K562 (cell line): ENCODE data around the gene DNAJC19. TPM values are rescaled to one million over a fixed set of nuclear protein-coding genes. Genes with fewer than 3 reads are reported as not detected.

ENCODE experiments used
- ATAC-seq: fragments of 200-7000 bp; cut with Tn5 transposase; 3 replicates; pipeline ENCODE4 v1.9.1; 2020; ENCODE audit warnings: moderate library complexity
- BruUV-seq: library from RNA; stranded (reverse); fragments of 400-500 nt; replicated peaks from 2 replicates; lab custom pipeline; 2021; lab: Mats Ljungman, UMichigan
- CTCF ChIA-PET: fragments of 300-600 bp; formaldehyde crosslinking; extraction: SDS; loops from one replicate; lab custom pipeline; 2021; ENCODE audit warnings: low intra/inter-chr PET ratio; lab: Yijun Ruan, JAX
- POLR2A ChIA-PET: fragments of 300-600, 350-650 bp; sonication (Branson Sonifier 250); formaldehyde crosslinking; extraction: SDS; loops from one replicate; lab custom pipeline; 2021; ENCODE audit warnings: antibody characterized with exemption, inconsistent platforms; lab: Yijun Ruan, JAX
- DNase-seq, 4 experiments: peaks; one replicate each; pipeline versions ENCODE4 v3.0.0 to v3.0.0-alpha.2; 2011 to 2018; ENCODE audit warnings: low spot score in 3 of 4, mixed read lengths in 3 of 4; ENCODE audit errors: extremely low read depth in 1 of 4
- FAIRE-seq: peaks from 2 replicates; lab custom pipeline; 2011; peaks lifted over from hg19 to GRCh38; lab: Jason Lieb, UNC
- H2AFZ ChIP-seq: 2 replicates; pipeline ENCODE4 v1.6.0; 2011; ENCODE audit warnings: low read depth, low read length, control low read depth, inconsistent platforms
- H3K27ac ChIP-seq: fragments of 200-600 bp; 3 replicates; pipeline ENCODE4 v1.8.0; 2011; ENCODE audit warnings: low read depth, mild to moderate bottlenecking, control low read depth, inconsistent platforms, low read length, moderate library complexity, mixed read lengths; ENCODE audit errors: extremely low read depth
- H3K27me3 ChIP-seq, 2 experiments: fragments of 300-600 bp in 1 of 2; 2 replicates in 1 of 2; 3 replicates in 1 of 2; pipeline versions ENCODE4 v1.6.0 to v1.8.0; 2011; ENCODE audit warnings: inconsistent platforms in 2 of 2, low read length in 2 of 2, mild to moderate bottlenecking in 1 of 2, mixed read lengths in 1 of 2, moderate library complexity in 1 of 2; ENCODE audit not compliant: control insufficient read depth in 2 of 2, insufficient read depth in 2 of 2
- H3K36me3 ChIP-seq: fragments of 300-600 bp; 3 replicates; pipeline ENCODE4 v1.8.0; 2011; ENCODE audit warnings: mild to moderate bottlenecking, low read length, inconsistent platforms; ENCODE audit not compliant: control insufficient read depth, insufficient read depth
- H3K4me1 ChIP-seq, 2 experiments: fragments of 200-600 bp in 1 of 2; replicated peaks in 1 of 2; 2 replicates in 1 of 2; 3 replicates in 1 of 2; pipeline versions ENCODE4 v1.5.1 to v1.8.0; 2011; ENCODE audit warnings: inconsistent platforms in 2 of 2, low read length in 2 of 2, mild to moderate bottlenecking in 1 of 2, mixed read lengths in 1 of 2, moderate library complexity in 1 of 2; ENCODE audit not compliant: control insufficient read depth in 2 of 2, insufficient read depth in 2 of 2
- H3K4me2 ChIP-seq: 2 replicates; pipeline ENCODE4 v1.6.1; 2011; ENCODE audit warnings: low read length, control low read depth, inconsistent platforms, mixed read lengths; ENCODE audit not compliant: insufficient read depth
- H3K4me3 ChIP-seq: fragments of 200-600 bp; sonication (generic), shearing (Covaris generic); 2 replicates; pipeline ENCODE4 v1.5.1; 2016; ENCODE audit warnings: control low read depth, inconsistent platforms
- H3K79me2 ChIP-seq: fragments of 200-600 bp; 3 replicates; pipeline ENCODE4 v1.8.0; 2011; ENCODE audit warnings: low read length, inconsistent platforms; ENCODE audit not compliant: control insufficient read depth, insufficient read depth
- H3K9ac ChIP-seq, 2 experiments: 2 replicates each; pipeline versions ENCODE4 v1.6.0 to v1.6.1; 2011; ENCODE audit warnings: low read depth in 2 of 2, low read length in 2 of 2, control low read depth in 1 of 2, inconsistent platforms in 1 of 2, mild to moderate bottlenecking in 1 of 2, mixed read lengths in 1 of 2; ENCODE audit not compliant: insufficient read depth in 1 of 2
- H3K9me1 ChIP-seq: one replicate; pipeline ENCODE4 v1.6.0; 2011; ENCODE audit warnings: inconsistent platforms, mild to moderate bottlenecking, low read length, moderate library complexity; ENCODE audit not compliant: control insufficient read depth, insufficient read depth
- H3K9me3 ChIP-seq: replicated peaks from 2 replicates; pipeline ENCODE4 v1.5.1; 2011; ENCODE audit warnings: low read depth, low read length, inconsistent platforms; ENCODE audit not compliant: control insufficient read depth, insufficient read depth
- H4K20me1 ChIP-seq: replicated peaks from 2 replicates; pipeline ENCODE4 v1.6.1; 2011; ENCODE audit warnings: low read length, inconsistent platforms, mixed read lengths; ENCODE audit not compliant: control insufficient read depth, insufficient read depth
- CHD1 ChIP-seq: fragments of 200-600 bp; sonication (generic); IDR thresholded peaks from one replicate; pipeline ENCODE4 v1.6.1; 2012; ENCODE audit warnings: mild to moderate bottlenecking, moderate library complexity, low read length, inconsistent platforms
- ERF ChIP-seq: fragments of 450-650 bp; formaldehyde crosslinking; IDR thresholded peaks from 2 replicates; pipeline ENCODE4 v1.4.0; 2020; ENCODE audit warnings: mild to moderate bottlenecking, mixed read lengths
- GTF2A2 ChIP-seq: IDR thresholded peaks from 2 replicates; pipeline ENCODE4 v1.6.1; 2016; ENCODE audit warnings: mild to moderate bottlenecking, missing genetic modification characterization, missing compliant biosample characterization
- HNRNPUL1 ChIP-seq: fragments of 200-400 bp; formaldehyde crosslinking; IDR thresholded peaks from 2 replicates; pipeline ENCODE4 v1.6.1; 2017; ENCODE audit warnings: low read length
- MAFF ChIP-seq: IDR thresholded peaks from 2 replicates; pipeline ENCODE4 v1.6.1; 2012; ENCODE audit warnings: low read length, improper control_type of control experiment
- MYBL2 ChIP-seq, 2 experiments: fragments of 450-650 bp in 1 of 2; sonication (generic) in 1 of 2; formaldehyde crosslinking in 1 of 2; IDR thresholded peaks; 2 replicates each; pipeline versions ENCODE4 v1.6.1 to v1.8.1; 2017 to 2022; ENCODE audit warnings: borderline replicate concordance in 1 of 2, inconsistent platforms in 1 of 2, low read depth in 1 of 2, mild to moderate bottlenecking in 1 of 2, missing genetic modification reagents in 1 of 2, moderate library complexity in 1 of 2
- PHB ChIP-seq: fragments of 250-450 bp; sonication (Bioruptor Pico); IDR thresholded peaks from 2 replicates; pipeline ENCODE4 v1.5.0; 2021
- POLR3G ChIP-seq: IDR thresholded peaks from 2 replicates; pipeline ENCODE4 v1.6.1; 2011; ENCODE audit not compliant: insufficient read length, insufficient replicate concordance; ENCODE audit errors: extremely low read depth
- SPI1 ChIP-seq: IDR thresholded peaks from 2 replicates; pipeline ENCODE4 v1.6.1; 2011; ENCODE audit warnings: low read depth, low read length, control low read depth, borderline replicate concordance
- TSC22D4 ChIP-seq: fragments of 450-650 bp; IDR thresholded peaks from 2 replicates; pipeline ENCODE4 v1.6.1; 2016; ENCODE audit warnings: missing genetic modification characterization, missing biosample characterization, control low read depth
- ZBTB34 ChIP-seq: fragments of 250-450 bp; sonication (Bioruptor Pico); IDR thresholded peaks from 2 replicates; pipeline ENCODE4 v1.8.0; 2021; ENCODE audit warnings: mild to moderate bottlenecking, moderate library complexity
- ZNF780A ChIP-seq: fragments of 250-450 bp; sonication (Bioruptor Pico); IDR thresholded peaks from 2 replicates; pipeline ENCODE4 v1.5.0; 2021; ENCODE audit warnings: mild to moderate bottlenecking
- in situ Hi-C: fragments of 300-500 bp; cut with MboI; formaldehyde crosslinking; loops from 4 replicates; pipeline ENCODE4 v1.15.0; 2018; ENCODE audit warnings: inconsistent platforms, mixed read lengths
- intact Hi-C: fragments of 100-400 bp; cut with micrococcal nuclease; formaldehyde crosslinking; loops from 2 replicates; pipeline ENCODE4 v1.14.2; 2022
- polyA plus RNA-seq, 8 experiments: library from polyadenylated mRNA; depleted of rRNA in 4 of 8; stranded (reverse) in 5 of 8; unstranded in 3 of 8; fragments of >200 nt; fragmentation: Nextera tagmentation in 2 of 8; fragmentation: Illumina TruSeq in 1 of 8; extraction: Ambion mirVana in 2 of 8; extraction: Trizol in 1 of 8; gene quantifications; 2 replicates each; pipeline versions ENCODE4 v1.2.1 to v1.2.3, GENCODE V29; 2011 to 2014; ENCODE audit warnings: inconsistent platforms in 1 of 8, missing spikeins in 1 of 8
- total RNA-seq, 7 experiments: library from RNA; depleted of rRNA in 6 of 7; stranded (reverse); fragments of >200 nt in 6 of 7; fragmentation: Illumina TruSeq in 2 of 7; extraction: Trizol in 2 of 7; gene quantifications; 2 replicates each; pipeline versions ENCODE4 v1.2.1 to v1.2.3, GENCODE V29; 2011 to 2021; ENCODE audit warnings: low replicate concordance in 1 of 7
- TF ChIP-seq, protein P1 (sequence below): sonication (generic); formaldehyde crosslinking; IDR thresholded peaks from 2 replicates; pipeline ENCODE4 v1.8.0; 2022; ENCODE audit warnings: mild to moderate bottlenecking, missing genetic modification reagents
- TF ChIP-seq, protein P2 (sequence below), 3 experiments: fragments of 200-800 bp in 1 of 3; fragments of 250-450 bp in 1 of 3; fragments of 450-650 bp in 1 of 3; sonication (Bioruptor Pico) in 1 of 3; sonication (Bioruptor generic) in 1 of 3; formaldehyde crosslinking in 1 of 3; IDR thresholded peaks; 2 replicates each; pipeline versions ENCODE4 v1.6.1 to v1.8.0; 2016 to 2022; ENCODE audit warnings: mild to moderate bottlenecking in 2 of 3, missing genetic modification characterization in 2 of 3, missing compliant biosample characterization in 1 of 3, moderate library complexity in 1 of 3
- TF ChIP-seq, protein P3 (sequence below): fragments of 450-650 bp; formaldehyde crosslinking; IDR thresholded peaks from 2 replicates; pipeline ENCODE4 v1.4.0; 2022; ENCODE audit warnings: missing genetic modification characterization

The DNAJC19 gene
- total and polyA plus RNA-seq, 9 of the 15 experiments (the other 6 are each of a cell fraction or from before 2014, with no cell fraction given): 55.7 to 184 (median 99.1) TPM

GRCh38 chr3:181025204-181025603, 35.7 kb upstream of the DNAJC19 start:
- CTCF ChIA-PET: no interaction called here
- ATAC-seq (no peak), DNase-seq (no peak), FAIRE-seq (no peak)
- H3K36me3 ChIP-seq: no peaks in the 10 kb centered on the region
- no peak overlapping the region for H2AFZ ChIP-seq
- no peaks in the 10 kb centered on the region for H3K27me3 ChIP-seq
- no peak for TF ChIP-seq MYBL2 (IDR thresholded peaks at IDR 0.05; ENCODE audit: low read depth)
- TF ChIP-seq MYBL2 (CRISPR knock-in tag; IDR thresholded peaks at IDR 0.05; ENCODE audit: borderline replicate concordance): no peak
- TF ChIP-seq, protein P1, sequence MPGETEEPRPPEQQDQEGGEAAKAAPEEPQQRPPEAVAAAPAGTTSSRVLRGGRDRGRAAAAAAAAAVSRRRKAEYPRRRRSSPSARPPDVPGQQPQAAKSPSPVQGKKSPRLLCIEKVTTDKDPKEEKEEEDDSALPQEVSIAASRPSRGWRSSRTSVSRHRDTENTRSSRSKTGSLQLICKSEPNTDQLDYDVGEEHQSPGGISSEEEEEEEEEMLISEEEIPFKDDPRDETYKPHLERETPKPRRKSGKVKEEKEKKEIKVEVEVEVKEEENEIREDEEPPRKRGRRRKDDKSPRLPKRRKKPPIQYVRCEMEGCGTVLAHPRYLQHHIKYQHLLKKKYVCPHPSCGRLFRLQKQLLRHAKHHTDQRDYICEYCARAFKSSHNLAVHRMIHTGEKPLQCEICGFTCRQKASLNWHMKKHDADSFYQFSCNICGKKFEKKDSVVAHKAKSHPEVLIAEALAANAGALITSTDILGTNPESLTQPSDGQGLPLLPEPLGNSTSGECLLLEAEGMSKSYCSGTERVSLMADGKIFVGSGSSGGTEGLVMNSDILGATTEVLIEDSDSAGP: no peak
- TF ChIP-seq GTF2A2: no peak
- TF ChIP-seq ZNF780A: no peak
- no peak for TF ChIP-seq HNRNPUL1
- TF ChIP-seq, protein P2, sequence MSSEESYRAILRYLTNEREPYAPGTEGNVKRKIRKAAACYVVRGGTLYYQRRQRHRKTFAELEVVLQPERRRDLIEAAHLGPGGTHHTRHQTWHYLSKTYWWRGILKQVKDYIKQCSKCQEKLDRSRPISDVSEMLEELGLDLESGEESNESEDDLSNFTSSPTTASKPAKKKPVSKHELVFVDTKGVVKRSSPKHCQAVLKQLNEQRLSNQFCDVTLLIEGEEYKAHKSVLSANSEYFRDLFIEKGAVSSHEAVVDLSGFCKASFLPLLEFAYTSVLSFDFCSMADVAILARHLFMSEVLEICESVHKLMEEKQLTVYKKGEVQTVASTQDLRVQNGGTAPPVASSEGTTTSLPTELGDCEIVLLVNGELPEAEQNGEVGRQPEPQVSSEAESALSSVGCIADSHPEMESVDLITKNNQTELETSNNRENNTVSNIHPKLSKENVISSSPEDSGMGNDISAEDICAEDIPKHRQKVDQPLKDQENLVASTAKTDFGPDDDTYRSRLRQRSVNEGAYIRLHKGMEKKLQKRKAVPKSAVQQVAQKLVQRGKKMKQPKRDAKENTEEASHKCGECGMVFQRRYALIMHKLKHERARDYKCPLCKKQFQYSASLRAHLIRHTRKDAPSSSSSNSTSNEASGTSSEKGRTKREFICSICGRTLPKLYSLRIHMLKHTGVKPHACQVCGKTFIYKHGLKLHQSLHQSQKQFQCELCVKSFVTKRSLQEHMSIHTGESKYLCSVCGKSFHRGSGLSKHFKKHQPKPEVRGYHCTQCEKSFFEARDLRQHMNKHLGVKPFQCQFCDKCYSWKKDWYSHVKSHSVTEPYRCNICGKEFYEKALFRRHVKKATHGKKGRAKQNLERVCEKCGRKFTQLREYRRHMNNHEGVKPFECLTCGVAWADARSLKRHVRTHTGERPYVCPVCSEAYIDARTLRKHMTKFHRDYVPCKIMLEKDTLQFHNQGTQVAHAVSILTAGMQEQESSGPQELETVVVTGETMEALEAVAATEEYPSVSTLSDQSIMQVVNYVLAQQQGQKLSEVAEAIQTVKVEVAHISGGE (CRISPR knock-in tag; IDR thresholded peaks at IDR 0.05): no peak
- TF ChIP-seq, protein P3, sequence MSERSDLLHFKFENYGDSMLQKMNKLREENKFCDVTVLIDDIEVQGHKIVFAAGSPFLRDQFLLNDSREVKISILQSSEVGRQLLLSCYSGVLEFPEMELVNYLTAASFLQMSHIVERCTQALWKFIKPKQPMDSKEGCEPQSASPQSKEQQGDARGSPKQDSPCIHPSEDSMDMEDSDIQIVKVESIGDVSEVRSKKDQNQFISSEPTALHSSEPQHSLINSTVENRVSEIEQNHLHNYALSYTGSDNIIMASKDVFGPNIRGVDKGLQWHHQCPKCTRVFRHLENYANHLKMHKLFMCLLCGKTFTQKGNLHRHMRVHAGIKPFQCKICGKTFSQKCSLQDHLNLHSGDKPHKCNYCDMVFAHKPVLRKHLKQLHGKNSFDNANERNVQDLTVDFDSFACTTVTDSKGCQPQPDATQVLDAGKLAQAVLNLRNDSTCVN (CRISPR knock-in tag): no peak
- no peak for TF ChIP-seq ZBTB34
- TF ChIP-seq MAFF: no peak
- TF ChIP-seq PHB (CRISPR knock-in tag): no peak
- TF ChIP-seq SPI1: no peak
- no peak for TF ChIP-seq ERF
- TF ChIP-seq TSC22D4: no peak
- no peak for TF ChIP-seq CHD1
- TF ChIP-seq POLR3G: no peak
- no peak overlapping the region for H3K4me2 ChIP-seq
- H3K79me2 ChIP-seq: no peaks in the 10 kb centered on the region
- no peaks in the 10 kb centered on the region for H3K9me1 ChIP-seq
- H3K9ac ChIP-seq: no peak overlapping the region
- H3K27ac ChIP-seq: no peak overlapping the region
- in situ Hi-C loops (no loop called here), intact Hi-C loops (no loop called here)
- no peaks in the 10 kb centered on the region for H4K20me1 ChIP-seq
- POLR2A ChIA-PET: interaction anchor here (0.6 kb wide), 1 partner anchor 15 kb away, joined by 4 read pairs; no protein-coding TSS in a partner anchor
- H3K4me1 ChIP-seq: no peaks in the 10 kb centered on the region
- H3K4me3 ChIP-seq: no peak overlapping the region
- BruUV-seq: no TSS peak
- no peaks in the 10 kb centered on the region for H3K9me3 ChIP-seq
